Gastrocnemius medialis (tissue), 4 donors: ENCODE measurements around the gene TTC14. TPM values are rescaled to one million over a fixed set of nuclear protein-coding genes. Genes with fewer than 3 reads are reported as not detected.
"Not testable (repeated sequence)": the region's sequence is repeated elsewhere in the genome, so short reads cannot be mapped to it uniquely, and the experiment has no call there.

ENCODE experiments used
- ATAC-seq, 2 donors: fragments of 150-250 bp; one replicate each; pipeline ENCODE4 v1.9.1; 2016
- DNase-seq, 2 donors: peaks; one replicate each; pipeline ENCODE4 v3.0.0-alpha.2; 2019
- H3K27ac ChIP-seq, 4 donors: fragments of 200-600 bp; sonication (generic); 1 replicate in 1 of 4; 2 replicates in 3 of 4; pipeline ENCODE4 v1.5.1; 2016 to 2018; ENCODE audit warnings: mild to moderate bottlenecking in 2 of 4, moderate library complexity in 1 of 4
- H3K27me3 ChIP-seq, 3 donors: fragments of 200-600 bp; sonication (generic) in 2 of 3; 1 replicate in 1 of 3; 2 replicates in 2 of 3; pipeline versions ENCODE4 v1.5.1 to v1.6.0; 2016 to 2019; ENCODE audit warnings: mild to moderate bottlenecking in 1 of 3, moderate library complexity in 1 of 3
- H3K36me3 ChIP-seq, 2 donors: fragments of 200-600 bp; sonication (generic) in 1 of 2; one replicate each; pipeline ENCODE4 v1.5.1; 2017 to 2018
- H3K4me1 ChIP-seq, 2 donors: fragments of 200-600 bp; sonication (generic) in 1 of 2; one replicate each; pipeline ENCODE4 v1.5.1; 2016 to 2017; ENCODE audit warnings: mild to moderate bottlenecking in 2 of 2
- H3K4me3 ChIP-seq, 4 donors: fragments of 200-600 bp; sonication (generic) in 3 of 4; 1 replicate in 1 of 4; 2 replicates in 3 of 4; pipeline ENCODE4 v1.5.1; 2016 to 2019; ENCODE audit warnings: mild to moderate bottlenecking in 2 of 4
- H3K9me3 ChIP-seq, 3 donors: fragments of 200-600 bp; sonication (generic) in 2 of 3; 1 replicate in 1 of 3; 2 replicates in 2 of 3; pipeline ENCODE4 v1.5.1; 2016 to 2019
- POLR2A ChIP-seq, 2 donors: fragments of 450-650 bp; IDR thresholded peaks; one replicate each; pipeline ENCODE4 v1.6.1; 2017; ENCODE audit warnings: antibody characterized with exemption in 2 of 2, mild to moderate bottlenecking in 2 of 2, moderate library complexity in 2 of 2
- in situ Hi-C, 4 donors: fragments of 200-750 bp; cut with MboI; loops; one replicate each; pipeline versions ENCODE4 v1.15.0 to v1.8.0; 2017; ENCODE audit warnings: low sequenced_read_pairs in 4 of 4
- intact Hi-C: fragments of 100-400 bp; cut with DNase I; formaldehyde crosslinking; loops from one replicate; pipeline ENCODE4 v1.15.1; 2023; ENCODE audit warnings: low total_unique reads
- total RNA-seq, 4 donors: library from RNA; depleted of rRNA; stranded (reverse); fragments of >200 nt; gene quantifications; one replicate each; pipeline versions ENCODE4 v1.1.0 to v1.2.3, GENCODE V29; 2016
- TF ChIP-seq, protein P1 (sequence below), 5 experiments: fragments of 450-650 bp in 3 of 5; fragments of 200-600 bp in 2 of 5; sonication (generic) in 2 of 5; IDR thresholded peaks in 4 of 5; conservative IDR thresholded peaks in 1 of 5; 1 replicate in 4 of 5; 2 replicates in 1 of 5; pipeline ENCODE4 v1.5.1; 2016 to 2019; ENCODE audit warnings: antibody characterized with exemption in 5 of 5, mild to moderate bottlenecking in 3 of 5, moderate library complexity in 3 of 5

TTC14 gene
- total RNA-seq, 4 donors from 2014 or later = 5.3 to 14.0 (median 8.8) TPM

DNA sequence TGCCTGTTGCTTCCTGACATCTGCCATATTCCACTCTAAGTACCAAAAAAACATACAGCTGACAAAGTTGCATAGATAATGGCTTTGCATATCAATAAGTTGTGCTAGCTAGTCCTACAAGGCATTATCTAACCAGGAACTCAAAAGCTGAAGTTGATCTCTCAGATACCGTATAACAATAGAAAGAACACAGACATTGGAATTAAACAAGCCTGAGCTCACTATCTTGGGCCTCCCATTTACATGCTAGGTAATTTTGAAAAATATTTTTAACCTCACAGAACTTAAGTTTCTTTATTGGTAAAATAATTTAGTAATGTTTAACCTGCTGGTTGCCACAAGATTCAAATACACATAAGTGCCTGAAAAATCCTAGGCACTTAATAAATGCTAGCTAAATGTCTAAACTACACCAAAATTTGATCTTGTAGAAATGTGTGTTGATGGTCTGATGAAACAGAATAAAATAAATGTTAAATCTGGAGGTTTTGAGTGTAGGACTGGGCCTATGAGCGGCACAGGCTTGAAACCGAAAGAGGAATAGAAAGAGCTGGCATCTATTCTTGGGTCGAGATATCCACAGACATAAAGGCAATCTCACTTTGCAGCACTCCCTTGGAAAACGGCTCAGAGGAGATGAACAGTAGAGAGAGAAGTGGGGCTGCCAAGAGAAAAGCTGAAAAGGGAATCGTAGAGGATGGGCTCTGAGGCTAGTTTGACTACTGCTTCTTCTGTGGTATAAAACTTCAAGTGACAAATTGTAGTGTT is 29.9 kb upstream of the TTC14 start:
- no peak for ATAC-seq
- no peaks in the 10 kb centered on the region for H3K27me3 ChIP-seq
- no peak overlapping the region for H3K4me3 ChIP-seq
- no peak for TF ChIP-seq POLR2A (IDR thresholded peaks at IDR 0.05)
- intact Hi-C loops (no loop called here), in situ Hi-C loops (no loop called here)
- no peaks in the 10 kb centered on the region for H3K4me1 ChIP-seq
- DNase-seq = no peak
- H3K36me3 ChIP-seq = no peaks in the 10 kb centered on the region
- H3K9me3 ChIP-seq = no peaks in the 10 kb centered on the region
- no peak overlapping the region for H3K27ac ChIP-seq

DNA sequence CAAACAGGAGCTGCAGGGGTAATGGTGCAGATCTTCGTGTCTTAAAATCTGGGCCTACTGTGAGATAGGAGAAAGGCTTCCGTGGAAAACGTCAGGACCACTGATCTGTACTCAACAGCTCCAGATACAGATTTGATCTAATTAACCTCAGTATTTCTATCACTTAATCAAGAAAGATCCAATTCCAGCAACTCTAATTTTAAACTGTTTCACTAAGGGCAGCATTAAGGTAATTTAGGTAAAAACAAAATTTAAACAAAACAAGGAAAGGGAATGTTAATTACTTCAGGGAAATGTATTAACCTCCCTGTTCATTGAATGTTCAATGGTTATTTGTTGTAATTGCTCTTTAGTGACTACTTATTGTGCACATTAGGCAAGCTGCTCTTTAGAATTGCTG is 26.4 kb upstream of the TTC14 start:
- ATAC-seq (no peak), DNase-seq (no peak)
- no peaks in the 10 kb centered on the region for H3K4me1 ChIP-seq
- no peaks in the 10 kb centered on the region for H3K9me3 ChIP-seq
- H3K27ac ChIP-seq = no peak overlapping the region
- no peaks in the 10 kb centered on the region for H3K27me3 ChIP-seq
- no peak overlapping the region for H3K4me3 ChIP-seq
- in situ Hi-C loops = no loop called here
- TF ChIP-seq, protein P1, sequence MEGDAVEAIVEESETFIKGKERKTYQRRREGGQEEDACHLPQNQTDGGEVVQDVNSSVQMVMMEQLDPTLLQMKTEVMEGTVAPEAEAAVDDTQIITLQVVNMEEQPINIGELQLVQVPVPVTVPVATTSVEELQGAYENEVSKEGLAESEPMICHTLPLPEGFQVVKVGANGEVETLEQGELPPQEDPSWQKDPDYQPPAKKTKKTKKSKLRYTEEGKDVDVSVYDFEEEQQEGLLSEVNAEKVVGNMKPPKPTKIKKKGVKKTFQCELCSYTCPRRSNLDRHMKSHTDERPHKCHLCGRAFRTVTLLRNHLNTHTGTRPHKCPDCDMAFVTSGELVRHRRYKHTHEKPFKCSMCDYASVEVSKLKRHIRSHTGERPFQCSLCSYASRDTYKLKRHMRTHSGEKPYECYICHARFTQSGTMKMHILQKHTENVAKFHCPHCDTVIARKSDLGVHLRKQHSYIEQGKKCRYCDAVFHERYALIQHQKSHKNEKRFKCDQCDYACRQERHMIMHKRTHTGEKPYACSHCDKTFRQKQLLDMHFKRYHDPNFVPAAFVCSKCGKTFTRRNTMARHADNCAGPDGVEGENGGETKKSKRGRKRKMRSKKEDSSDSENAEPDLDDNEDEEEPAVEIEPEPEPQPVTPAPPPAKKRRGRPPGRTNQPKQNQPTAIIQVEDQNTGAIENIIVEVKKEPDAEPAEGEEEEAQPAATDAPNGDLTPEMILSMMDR (IDR thresholded peaks at IDR 0.05 in 4 of 5, conservative IDR thresholded peaks at IDR 0.05 in 1 of 5) = no peak
- no peak for TF ChIP-seq POLR2A (IDR thresholded peaks at IDR 0.05)
- intact Hi-C loops = no loop called here
- H3K36me3 ChIP-seq = no peaks in the 10 kb centered on the region

DNA sequence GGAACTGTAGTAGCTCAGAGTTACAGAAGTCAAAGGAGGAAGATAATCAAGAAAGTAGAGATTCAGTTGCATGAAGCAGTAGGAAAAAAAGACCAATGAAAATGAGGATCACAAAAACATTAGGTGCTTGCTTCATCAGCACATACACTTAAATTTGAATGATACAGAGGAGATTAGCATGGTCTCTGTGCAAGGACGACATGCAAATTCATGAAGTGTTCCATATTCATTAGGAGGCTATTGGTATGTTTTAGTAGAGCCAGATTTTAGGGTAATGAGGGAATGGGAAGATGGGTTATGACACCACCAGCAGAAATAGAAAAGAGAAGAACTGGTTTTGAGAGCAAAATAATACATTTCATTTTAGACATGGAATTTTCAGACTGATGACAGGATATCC is 21.0 kb upstream of the TTC14 start:
- Histone ChIP-seq H3K4me3 (no peak overlapping the region), H3K36me3 (no peaks in the 10 kb centered on the region), H3K4me1 (no peaks in the 10 kb centered on the region), H3K9me3 (no peaks in the 10 kb centered on the region), H3K27me3 (no peaks in the 10 kb centered on the region), H3K27ac (no peak overlapping the region)
- ATAC-seq (no peak), DNase-seq (no peak)
- TF ChIP-seq POLR2A (IDR thresholded peaks at IDR 0.05) = no peak
- TF ChIP-seq, protein P1 (IDR thresholded peaks at IDR 0.05 in 4 of 5, conservative IDR thresholded peaks at IDR 0.05 in 1 of 5) = no peak
- in situ Hi-C loops = no loop called here
- intact Hi-C loops = no loop called here

DNA sequence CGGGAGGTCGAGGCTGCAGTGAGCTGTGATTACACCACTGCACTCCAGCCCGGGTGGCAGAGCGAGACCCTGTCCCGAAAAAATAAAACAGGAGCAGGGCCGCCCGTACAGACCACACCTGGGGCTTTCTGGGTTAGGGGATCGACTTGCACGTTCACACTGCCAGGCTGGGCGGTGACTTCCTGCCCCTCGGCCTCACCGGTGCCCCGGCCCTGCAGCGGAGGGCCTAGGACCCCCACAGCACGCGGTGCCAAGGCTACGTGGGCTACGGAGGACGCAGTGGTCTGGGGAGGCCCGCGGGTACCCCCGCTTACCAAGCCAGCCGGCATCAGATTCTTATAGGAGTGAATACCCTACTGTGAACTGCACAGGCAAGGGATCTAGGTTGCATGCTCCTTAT is 11.6 kb upstream of the TTC14 start:
- ATAC-seq (no peak), DNase-seq (no peak)
- Histone ChIP-seq H3K27ac (no peak overlapping the region), H3K27me3 (no peaks in the 10 kb centered on the region), H3K4me1 (no peaks in the 10 kb centered on the region), H3K9me3 (no peaks in the 10 kb centered on the region), H3K4me3 (no peak overlapping the region), H3K36me3 (no peaks in the 10 kb centered on the region)
- intact Hi-C loops (no loop called here), in situ Hi-C loops (loop anchor here in 1 of 4 donors (10.0 kb wide), 1 partner anchor 666 kb away; no protein-coding TSS in a partner anchor)
- no peak for TF ChIP-seq POLR2A (IDR thresholded peaks at IDR 0.05)
- TF ChIP-seq, protein P1 (IDR thresholded peaks at IDR 0.05 in 4 of 5, conservative IDR thresholded peaks at IDR 0.05 in 1 of 5) = no peak

DNA sequence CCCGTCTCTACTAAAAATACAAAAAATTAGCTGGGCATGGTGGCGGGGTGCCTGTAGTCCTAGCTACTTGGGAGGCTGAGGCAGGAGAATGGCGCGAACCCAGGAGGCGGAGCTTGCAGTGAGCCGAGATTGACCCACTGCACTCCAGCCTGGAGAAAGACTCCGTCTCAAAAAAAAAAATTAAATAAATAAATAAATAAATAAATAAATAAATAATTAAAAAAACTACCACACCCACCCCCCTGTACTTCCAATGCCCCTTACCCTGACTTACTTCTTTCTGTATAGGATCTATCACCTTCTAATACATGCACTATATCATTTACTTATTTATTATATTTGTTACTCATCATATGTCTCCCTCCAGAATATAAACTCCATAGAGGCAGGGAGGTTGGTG is 8.3 kb upstream of the TTC14 start:
- H3K27ac ChIP-seq, H3K27me3 ChIP-seq, ATAC-seq, intact Hi-C loops, H3K4me3 ChIP-seq, H3K9me3 ChIP-seq, H3K4me1 ChIP-seq, DNase-seq, H3K36me3 ChIP-seq: not testable (repeated sequence)
- in situ Hi-C loops = loop anchor here in 1 of 4 donors (10.0 kb wide), 1 partner anchor 669 kb away; no protein-coding TSS in a partner anchor
